Lower leg skin (tissue), 4 donors: Measurements from ENCODE around the gene RSPH9. TPM values are rescaled to one million over a fixed set of nuclear protein-coding genes. Genes with fewer than 3 reads are reported as not detected.

Experiments
- DNase-seq, 2 donors: peaks; one replicate each; pipeline ENCODE4 v3.0.0-alpha.2; 2019; ENCODE audit warnings: low spot score in 2 of 2
- H3K4me3 ChIP-seq: fragments of 200-600 bp; sonication (generic); 2 replicates; pipeline ENCODE4 v1.5.1; 2017; ENCODE audit warnings: mild to moderate bottlenecking, low read depth; ENCODE audit not compliant: poor library complexity, severe bottlenecking
- POLR2A ChIP-seq, 2 donors: fragments of 450-650 bp; IDR thresholded peaks; one replicate each; pipeline ENCODE4 v1.6.1; 2016 to 2017; ENCODE audit warnings: antibody characterized with exemption in 2 of 2, mild to moderate bottlenecking in 1 of 2, moderate library complexity in 1 of 2
- WGBS, 2 donors: methylation state at CpG; one replicate each; pipeline ENCODE4 v1.1.5; 2018; 5-methylcytosine and 5-hydroxymethylcytosine counted together
- intact Hi-C: fragments of 100-400 bp; cut with DNase I; formaldehyde crosslinking; loops from one replicate; pipeline ENCODE4 v1.15.0; 2023; ENCODE audit warnings: low total_unique reads
- total RNA-seq, 4 donors: library from RNA; depleted of rRNA; stranded (reverse); fragments of >200 nt; gene quantifications; one replicate each; pipeline ENCODE4 v1.1.0, GENCODE V29; 2016
- TF ChIP-seq, protein P1 (sequence below), 3 donors: fragments of 450-650 bp; IDR thresholded peaks; one replicate each; pipeline ENCODE4 v1.5.1; 2016; ENCODE audit warnings: antibody characterized with exemption in 3 of 3, mild to moderate bottlenecking in 3 of 3, moderate library complexity in 2 of 3

RSPH9 gene
- total RNA-seq, 4 donors from 2014 or later = 0.17 to 0.42 TPM; not detected in 2

DNA sequence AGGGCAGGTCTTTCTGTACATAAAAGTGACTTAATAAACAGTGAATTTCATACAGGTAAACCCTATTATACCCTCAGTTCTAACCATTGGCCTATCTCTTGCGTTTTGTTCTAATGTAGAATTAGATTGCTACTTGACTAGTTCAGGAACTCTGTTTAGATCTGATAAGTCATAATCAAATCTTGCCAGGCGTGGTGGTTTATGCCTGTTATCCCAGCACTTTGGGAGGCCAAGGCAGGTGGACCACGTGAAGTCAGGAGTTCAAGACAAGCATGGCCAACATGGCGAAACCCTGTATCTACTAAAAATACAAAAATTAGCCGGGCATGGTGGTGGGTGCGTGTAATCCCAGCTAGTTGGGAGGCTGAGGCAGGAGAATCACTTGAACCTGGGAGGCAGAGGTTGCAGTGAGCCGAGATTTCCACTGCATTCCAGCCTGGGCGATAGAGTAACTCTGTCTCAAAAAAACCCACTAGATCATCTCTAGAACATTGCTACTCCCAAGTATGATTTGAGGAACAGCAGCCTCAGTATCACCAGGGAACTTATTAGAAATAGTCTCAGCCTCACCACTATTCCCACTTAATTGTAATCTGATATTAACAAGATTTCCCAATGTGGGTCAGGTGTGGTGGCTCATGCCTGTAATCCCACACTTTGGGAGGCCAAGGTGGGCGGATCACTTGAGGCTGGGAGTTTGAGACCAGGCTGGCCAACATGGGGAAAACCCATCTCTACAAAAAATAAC lies 27.9 kb upstream of the RSPH9 start:
- intact Hi-C loops = no loop called here
- peak in 1 of 2 donors; percentile 28 for DNase-seq
- H3K4me3 ChIP-seq = no peak overlapping the region
- 91 to 92% methylated on average over 9 of the region's 9 CpGs for WGBS, 2 donors
- TF ChIP-seq POLR2A (IDR thresholded peaks at IDR 0.05) = no peak
- TF ChIP-seq, protein P1, sequence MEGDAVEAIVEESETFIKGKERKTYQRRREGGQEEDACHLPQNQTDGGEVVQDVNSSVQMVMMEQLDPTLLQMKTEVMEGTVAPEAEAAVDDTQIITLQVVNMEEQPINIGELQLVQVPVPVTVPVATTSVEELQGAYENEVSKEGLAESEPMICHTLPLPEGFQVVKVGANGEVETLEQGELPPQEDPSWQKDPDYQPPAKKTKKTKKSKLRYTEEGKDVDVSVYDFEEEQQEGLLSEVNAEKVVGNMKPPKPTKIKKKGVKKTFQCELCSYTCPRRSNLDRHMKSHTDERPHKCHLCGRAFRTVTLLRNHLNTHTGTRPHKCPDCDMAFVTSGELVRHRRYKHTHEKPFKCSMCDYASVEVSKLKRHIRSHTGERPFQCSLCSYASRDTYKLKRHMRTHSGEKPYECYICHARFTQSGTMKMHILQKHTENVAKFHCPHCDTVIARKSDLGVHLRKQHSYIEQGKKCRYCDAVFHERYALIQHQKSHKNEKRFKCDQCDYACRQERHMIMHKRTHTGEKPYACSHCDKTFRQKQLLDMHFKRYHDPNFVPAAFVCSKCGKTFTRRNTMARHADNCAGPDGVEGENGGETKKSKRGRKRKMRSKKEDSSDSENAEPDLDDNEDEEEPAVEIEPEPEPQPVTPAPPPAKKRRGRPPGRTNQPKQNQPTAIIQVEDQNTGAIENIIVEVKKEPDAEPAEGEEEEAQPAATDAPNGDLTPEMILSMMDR (IDR thresholded peaks at IDR 0.05) = no peak

DNA sequence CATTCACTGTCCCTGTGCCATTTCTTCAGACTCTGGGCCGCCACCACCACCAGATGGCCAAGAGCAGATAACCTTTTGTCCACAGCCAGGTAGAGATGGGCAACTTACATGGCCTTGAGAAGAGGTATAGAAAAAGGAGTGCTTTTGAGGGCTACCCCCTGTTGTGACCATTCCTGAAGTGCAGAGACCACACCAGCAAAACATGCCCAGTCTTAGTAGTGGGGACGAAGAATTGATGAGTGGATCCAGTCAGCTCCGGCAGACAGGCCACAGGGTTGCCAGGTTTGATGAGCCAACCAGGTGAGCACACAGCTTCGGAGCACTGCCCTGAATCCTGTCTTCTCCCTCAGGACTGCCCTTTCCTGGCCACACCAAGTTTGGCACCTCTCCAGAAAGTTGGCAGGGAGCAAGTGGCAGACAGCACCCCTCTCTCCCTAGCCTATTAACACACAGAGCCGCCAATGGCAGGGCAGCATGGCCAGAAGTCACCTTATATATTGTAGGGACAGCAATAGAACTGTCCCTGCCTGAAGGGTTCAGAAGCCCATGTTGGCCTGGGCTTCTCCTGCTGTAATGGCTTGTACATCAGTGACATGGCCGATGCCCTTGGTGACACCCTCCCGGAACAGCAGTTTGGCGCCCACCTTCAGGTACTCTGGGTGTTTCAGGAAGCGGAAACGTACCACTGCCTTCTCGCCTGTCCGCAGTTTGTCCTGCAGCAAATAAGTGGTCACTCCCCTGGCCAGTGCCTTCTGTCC lies 23.6 kb upstream of the RSPH9 start:
- no peak overlapping the region for H3K4me3 ChIP-seq
- intact Hi-C loops = no loop called here
- peak in 1 of 2 donors; percentile 78 for DNase-seq
- 91 to 95% methylated on average over 12 of the region's 12 CpGs for WGBS, 2 donors
- TF ChIP-seq, protein P1 (IDR thresholded peaks at IDR 0.05) = no peak
- TF ChIP-seq POLR2A (IDR thresholded peaks at IDR 0.05) = no peak

DNA sequence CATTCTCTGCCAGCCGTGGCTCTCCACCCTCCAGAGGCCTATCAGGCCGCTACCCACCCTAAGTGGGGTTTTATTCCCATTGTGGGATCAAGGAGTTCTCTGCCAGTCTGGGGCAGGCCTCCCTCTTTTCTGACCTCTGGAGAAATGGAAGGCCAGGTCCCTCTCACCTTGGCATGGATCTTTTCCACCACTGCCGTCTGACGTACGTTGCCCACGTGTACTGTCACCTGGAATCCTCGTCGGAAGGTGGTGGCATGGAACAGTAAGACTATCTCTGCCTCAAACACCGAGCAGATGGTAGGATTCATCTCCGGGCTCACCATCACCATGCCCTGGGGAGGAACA lies 23.0 kb upstream of the RSPH9 start:
- intact Hi-C loops = no loop called here
- 94 to 95% methylated on average over 10 of the region's 10 CpGs for WGBS, 2 donors
- no peak for TF ChIP-seq POLR2A (IDR thresholded peaks at IDR 0.05)
- TF ChIP-seq, protein P1 (IDR thresholded peaks at IDR 0.05) = no peak

DNA sequence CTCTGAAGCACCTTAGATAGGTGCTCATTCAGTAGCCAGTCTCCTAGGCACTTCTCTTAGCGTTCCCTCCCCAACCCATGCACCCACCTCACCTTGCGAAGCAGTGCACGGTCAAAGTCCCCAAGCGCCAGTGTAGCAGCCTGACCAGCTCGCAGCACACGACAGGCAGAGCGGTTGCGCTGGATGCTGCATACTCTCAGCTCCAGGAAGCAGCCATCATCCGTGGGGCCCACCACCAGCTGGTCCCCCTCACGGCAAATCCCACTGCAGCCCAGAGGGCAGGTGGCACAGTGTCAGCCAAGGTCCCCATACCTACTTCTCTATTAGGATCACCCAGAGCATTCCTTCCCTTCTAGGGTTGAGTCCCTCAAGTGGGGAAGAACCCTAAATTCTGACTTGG lies 22.3 kb upstream of the RSPH9 start:
- TF ChIP-seq POLR2A (IDR thresholded peaks at IDR 0.05) = no peak
- TF ChIP-seq, protein P1 (IDR thresholded peaks at IDR 0.05) = no peak
- WGBS, 2 donors = 98% methylated on average over 10 of the region's 10 CpGs
- H3K4me3 ChIP-seq = no peak overlapping the region
- DNase-seq = peak in 1 of 2 donors; percentile 36
- intact Hi-C loops = no loop called here

More for the DNA sequence above, 23.0 kb upstream of the RSPH9 start:
- peak in 1 of 2 donors; percentile 48 for DNase-seq
- H3K4me3 ChIP-seq = no peak overlapping the region

DNA sequence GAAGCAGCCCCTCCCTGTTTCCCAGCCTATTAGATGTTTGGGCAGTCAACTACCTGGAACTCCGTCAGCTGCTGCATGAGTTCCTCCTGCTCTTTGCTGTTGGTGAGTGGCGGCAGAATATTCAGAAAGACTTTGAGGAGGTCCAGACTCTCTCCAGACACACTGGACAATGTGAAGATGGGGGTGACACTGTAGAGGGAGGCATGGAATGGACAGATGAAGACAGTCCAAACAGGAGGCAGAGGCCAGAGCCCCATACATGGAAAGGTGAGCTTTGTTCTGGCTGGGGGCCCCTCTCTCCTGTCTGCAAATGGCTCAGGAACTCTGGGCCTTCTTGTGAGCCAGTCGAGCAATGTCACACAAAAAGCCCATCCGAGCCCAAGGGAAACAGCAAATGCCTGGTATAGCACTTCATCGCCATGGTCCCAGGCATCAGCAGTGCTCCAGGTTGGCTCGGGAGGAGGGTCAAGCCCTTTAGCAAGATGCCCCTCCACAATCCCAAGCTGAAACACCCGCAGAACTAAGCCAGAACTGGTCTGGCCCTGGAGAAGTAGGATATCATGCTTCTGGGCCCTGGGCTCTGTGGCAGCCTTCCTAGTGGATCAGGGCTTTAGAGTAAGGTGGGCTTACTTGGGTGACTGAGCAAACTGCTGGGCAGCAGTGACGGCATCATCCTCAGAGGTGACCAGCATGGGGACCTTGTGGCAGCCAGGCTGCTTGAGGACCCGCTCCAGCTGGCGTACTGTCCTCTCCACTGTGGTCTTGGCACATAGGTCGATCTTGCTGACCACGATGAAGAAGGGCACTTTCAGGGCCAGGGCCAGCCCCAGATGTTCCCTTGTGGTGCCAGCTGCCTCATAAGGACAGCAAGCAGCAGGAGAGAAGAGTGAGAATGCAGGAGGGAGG lies 20.7 kb upstream of the RSPH9 start:
- intact Hi-C loops = no loop called here
- DNase-seq = peak in 1 of 2 donors; percentile 67
- TF ChIP-seq POLR2A (IDR thresholded peaks at IDR 0.05) = no peak
- TF ChIP-seq, protein P1 (IDR thresholded peaks at IDR 0.05) = no peak
- WGBS, 2 donors = 84 to 94% methylated on average over 11 to 12 of the region's 12 CpGs
- no peak overlapping the region for H3K4me3 ChIP-seq
